BJ (cell line): ENCODE measurements around the gene RNASE7. TPM values are rescaled to one million over a fixed set of nuclear protein-coding genes. Genes with fewer than 3 reads are reported as not detected.
A peak's percentile ranks its signal among the peaks of the same experiment; 100 is the strongest.

Experiments
- CTCF ChIA-PET: fragments of 350-600 bp; formaldehyde crosslinking; extraction: SDS; loops from one replicate; lab custom pipeline; 2021; ENCODE audit warnings: antibody characterized with exemption, inconsistent platforms; lab: Yijun Ruan, JAX
- POLR2A ChIA-PET: fragments of 300-600 bp; sonication (Branson Sonifier 250); formaldehyde crosslinking; extraction: SDS; loops from one replicate; lab custom pipeline; 2021; ENCODE audit warnings: antibody characterized with exemption; lab: Charles Lee
- DNase-seq: peaks from one replicate; pipeline ENCODE4 v3.0.0-alpha.2; 2011; ENCODE audit warnings: low read depth
- H3K27me3 ChIP-seq: 2 replicates; pipeline ENCODE4 v1.6.0; 2011; ENCODE audit warnings: low read length; ENCODE audit not compliant: control insufficient read depth, insufficient read depth
- H3K36me3 ChIP-seq: 2 replicates; pipeline ENCODE4 v1.5.1; 2011; ENCODE audit warnings: low read length; ENCODE audit not compliant: control insufficient read depth, insufficient read depth
- H3K4me3 ChIP-seq: 2 replicates; pipeline ENCODE4 v1.5.1; 2011; ENCODE audit warnings: low read depth, mild to moderate bottlenecking, control low read depth, low read length
- CTCF ChIP-seq: IDR thresholded peaks from 2 replicates; pipeline ENCODE4 v1.5.1; 2011; ENCODE audit warnings: low read depth, mild to moderate bottlenecking, control low read depth, inconsistent platforms, low read length, moderate library complexity; ENCODE audit not compliant: insufficient read depth
- polyA plus RNA-seq: library from polyadenylated mRNA; depleted of rRNA; stranded (reverse); fragments of >200 nt; gene quantifications from 2 replicates; pipeline ENCODE4 v1.2.3, GENCODE V29; 2011

Gene RNASE7
- polyA plus RNA-seq, 1 experiment: not detected

GRCh38 chr14:21011136-21011535, 31.0 kb upstream of the RNASE7 start:
- POLR2A ChIA-PET: no interaction called here

GRCh38 chr14:21014761-21015190, 27.4 kb upstream of the RNASE7 start:
- Histone ChIP-seq H3K27me3 (peaks cover 3% of the 10 kb centered on the region; the same call in 1 of the 2 replicates), H3K36me3 (no peaks in the 10 kb centered on the region), H3K4me3 (no peak overlapping the region)
- TF ChIP-seq CTCF: peak; percentile 88
- CTCF ChIA-PET: interaction anchor here (0.6 to 15.6 kb wide), 35 partner anchors 9 to 156 kb away, joined by 3 to 233 read pairs (median 9); partner anchors contain the start of genes ARHGEF40, NDRG2, RNASE13 and RNASE7
- POLR2A ChIA-PET: interaction anchor here (0.6 to 1.0 kb wide), 2 partner anchors 16 to 25 kb away, joined by 3 read pairs; no protein-coding TSS in a partner anchor
- no peak for DNase-seq

More at GRCh38 chr14:21011136-21011535, 31.0 kb upstream of the RNASE7 start:
- no peak for DNase-seq
- CTCF ChIA-PET: interaction anchor here (1.4 to 15.6 kb wide), 6 partner anchors 30 to 95 kb away, joined by 4 to 233 read pairs (median 106); partner anchors contain the start of genes RNASE7, TMEM253 and ZNF219
- H3K36me3 ChIP-seq: no peaks in the 10 kb centered on the region
- H3K4me3 ChIP-seq: no peak overlapping the region
- peaks cover 3% of the 10 kb centered on the region; the same call in 1 of the 2 replicates for H3K27me3 ChIP-seq
- TF ChIP-seq CTCF: no peak

DNA sequence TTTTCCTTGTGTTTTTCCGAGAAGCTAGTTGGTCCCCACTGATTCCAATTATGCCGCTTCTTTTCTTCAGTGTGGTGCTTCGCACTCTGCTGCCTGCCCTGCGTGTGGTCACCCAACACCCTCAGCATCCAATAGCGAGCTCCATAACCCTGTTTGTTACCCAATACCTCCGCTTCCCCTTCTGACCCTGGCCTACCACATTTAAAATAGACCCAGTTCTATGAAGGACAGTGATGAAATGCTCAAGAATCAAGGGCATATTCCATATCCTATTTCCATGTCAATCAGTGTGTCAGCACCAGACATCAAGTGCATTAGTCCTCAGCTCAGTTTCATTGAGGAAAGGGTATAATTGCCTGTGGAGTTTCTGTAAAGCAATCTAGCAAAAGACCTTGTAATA, 26.9 kb upstream of the RNASE7 start:
- TF ChIP-seq CTCF: no peak
- ChIA-PET CTCF (interaction anchor here (0.6 to 15.6 kb wide), 32 partner anchors 9 to 156 kb away, joined by 3 to 233 read pairs (median 13); partner anchors contain the start of genes ARHGEF40, NDRG2, RNASE13 and RNASE7), POLR2A (interaction anchor here (0.6 to 1.0 kb wide), 2 partner anchors 9 to 25 kb away, joined by 3 read pairs; no protein-coding TSS in a partner anchor)
- Histone ChIP-seq H3K36me3 (no peaks in the 10 kb centered on the region), H3K4me3 (no peak overlapping the region), H3K27me3 (peaks cover 3% of the 10 kb centered on the region; the same call in 1 of the 2 replicates)
- no peak for DNase-seq

GRCh38 chr14:21016413-21017190, 25.6 kb upstream of the RNASE7 start:
- peaks cover 6% of the 10 kb centered on the region; the same call in 1 of the 2 replicates for H3K27me3 ChIP-seq
- H3K36me3 ChIP-seq: no peaks in the 10 kb centered on the region
- CTCF ChIA-PET: interaction anchor here (0.7 to 15.6 kb wide), 18 partner anchors 11 to 158 kb away, joined by 3 to 233 read pairs (median 20); partner anchors contain the start of genes ARHGEF40, RNASE13, RNASE7 and RNASE8
- POLR2A ChIA-PET: no interaction called here
- H3K4me3 ChIP-seq: no peak overlapping the region
- DNase-seq: no peak
- no peak for TF ChIP-seq CTCF
